CD14-positive monocyte (primary cell): ENCODE measurements around the gene TEAD1. TPM values are rescaled to one million over a fixed set of nuclear protein-coding genes. Genes with fewer than 3 reads are reported as not detected.

Experiments
- DNase-seq, 3 donors: peaks; one replicate each; pipeline ENCODE4 v3.0.0-alpha.2; 2011 to 2022
- H2AFZ ChIP-seq: 2 replicates; pipeline ENCODE4 v1.6.0; 2012; ENCODE audit warnings: mild to moderate bottlenecking, low read depth, low read length, inconsistent platforms; ENCODE audit not compliant: insufficient read depth, poor library complexity, severe bottlenecking
- H3K27ac ChIP-seq, 2 donors: 1 replicate in 1 of 2; 2 replicates in 1 of 2; pipeline ENCODE4 v1.5.1; 2012 to 2013; ENCODE audit warnings: low read length in 2 of 2, control low read depth in 1 of 2, inconsistent platforms in 1 of 2, low read depth in 1 of 2, mild to moderate bottlenecking in 1 of 2
- H3K27me3 ChIP-seq, 2 donors: one replicate each; pipeline versions ENCODE4 v1.6.0 to v1.6.1; 2011 to 2013; ENCODE audit warnings: low read length in 2 of 2; ENCODE audit not compliant: control insufficient read depth in 2 of 2, insufficient read depth in 2 of 2
- H3K36me3 ChIP-seq, 2 donors: replicated peaks in 1 of 2; 1 replicate in 1 of 2; 2 replicates in 1 of 2; pipeline versions ENCODE4 v1.5.1 to v1.6.1; 2012 to 2013; ENCODE audit warnings: low read length in 2 of 2, control low read depth in 1 of 2, inconsistent platforms in 1 of 2, mild to moderate bottlenecking in 1 of 2; ENCODE audit not compliant: insufficient read depth in 2 of 2, control insufficient read depth in 1 of 2
- H3K4me1 ChIP-seq, 2 donors: 1 replicate in 1 of 2; 2 replicates in 1 of 2; pipeline versions ENCODE4 v1.5.1 to v1.6.1; 2012 to 2013; ENCODE audit warnings: low read length in 2 of 2, control low read depth in 1 of 2, inconsistent platforms in 1 of 2, mild to moderate bottlenecking in 1 of 2, moderate library complexity in 1 of 2; ENCODE audit not compliant: insufficient read depth in 2 of 2, control insufficient read depth in 1 of 2
- H3K4me2 ChIP-seq: replicated peaks from 2 replicates; pipeline ENCODE3; 2012; ENCODE audit warnings: low read length, moderate library complexity, mild to moderate bottlenecking; ENCODE audit not compliant: poor library complexity, severe bottlenecking; ENCODE audit errors: extremely low read depth
- H3K4me3 ChIP-seq, 3 experiments: fragments of 200-600 bp in 1 of 3; sonication (generic) in 1 of 3; replicated peaks in 1 of 3; 1 replicate in 2 of 3; 2 replicates in 1 of 3; pipeline ENCODE4 v1.5.1; 2011 to 2013; ENCODE audit warnings: low read length in 3 of 3, mild to moderate bottlenecking in 3 of 3, control low read depth in 2 of 3, low read depth in 2 of 3, inconsistent platforms in 1 of 3, moderate library complexity in 1 of 3
- H3K79me2 ChIP-seq: 2 replicates; pipeline ENCODE4 v1.6.0; 2012; ENCODE audit warnings: mild to moderate bottlenecking, control low read depth, inconsistent platforms, low read length, moderate library complexity; ENCODE audit not compliant: insufficient read depth
- H3K9ac ChIP-seq: 2 replicates; pipeline ENCODE4 v1.6.0; 2017; ENCODE audit warnings: low read length, mild to moderate bottlenecking; ENCODE audit not compliant: insufficient read depth, poor library complexity, severe bottlenecking
- H3K9me3 ChIP-seq, 2 donors: replicated peaks in 1 of 2; 1 replicate in 1 of 2; 2 replicates in 1 of 2; pipeline versions ENCODE4 v1.5.1 to v1.6.1; 2012 to 2013; ENCODE audit warnings: low read length in 2 of 2, control low read depth in 1 of 2; ENCODE audit not compliant: control insufficient read depth in 1 of 2, insufficient read depth in 1 of 2
- H4K20me1 ChIP-seq: 2 replicates; pipeline ENCODE4 v1.6.0; 2012; ENCODE audit warnings: mild to moderate bottlenecking, low read length, control low read depth, moderate library complexity; ENCODE audit not compliant: insufficient read depth
- H3K27ac Mint-ChIP-seq, 7 donors: one replicate each; pipeline ENCODE4 v1.8.0; 2020; ENCODE audit warnings: mild to moderate bottlenecking in 7 of 7, mixed read lengths in 7 of 7, moderate library complexity in 6 of 7, inconsistent platforms in 2 of 7
- H3K27me3 Mint-ChIP-seq, 3 donors: one replicate each; pipeline ENCODE4 v1.8.0; 2021 to 2022; ENCODE audit warnings: low read depth in 3 of 3, mild to moderate bottlenecking in 3 of 3, mixed read lengths in 3 of 3, moderate library complexity in 3 of 3, inconsistent platforms in 1 of 3
- H3K36me3 Mint-ChIP-seq, 2 donors: one replicate each; pipeline ENCODE4 v1.8.0; 2020; ENCODE audit warnings: mixed read lengths in 2 of 2, inconsistent platforms in 1 of 2, mild to moderate bottlenecking in 1 of 2
- H3K4me1 Mint-ChIP-seq: one replicate; pipeline ENCODE4 v1.8.0; 2020; ENCODE audit warnings: mild to moderate bottlenecking, mixed read lengths
- H3K4me3 Mint-ChIP-seq, 2 donors: one replicate each; pipeline ENCODE4 v1.8.0; 2020; ENCODE audit warnings: mild to moderate bottlenecking in 2 of 2, mixed read lengths in 2 of 2, moderate library complexity in 1 of 2
- H3K9me3 Mint-ChIP-seq, 7 donors: one replicate each; pipeline ENCODE4 v1.8.0; 2020 to 2022; ENCODE audit warnings: mixed read lengths in 7 of 7, mild to moderate bottlenecking in 6 of 7, moderate library complexity in 6 of 7, inconsistent platforms in 2 of 7
- WGBS: methylation state at CpG from one replicate; pipeline ENCODE4 v1.1.5; 2013; ENCODE audit warnings: missing lambda C conversion rate; ENCODE audit not compliant: insufficient coverage; 5-methylcytosine and 5-hydroxymethylcytosine counted together
- intact Hi-C, 2 donors: fragments of 100-400 bp; cut with micrococcal nuclease; formaldehyde crosslinking; loops; one replicate each; pipeline versions ENCODE4 v1.15.0 to v1.15.1; 2023
- polyA plus RNA-seq, 3 donors: library from polyadenylated mRNA; depleted of rRNA in 1 of 3; unstranded in 2 of 3; stranded (reverse) in 1 of 3; fragments of 300-500 nt in 2 of 3; fragments of >200 nt in 1 of 3; fragmentation: Illumina TruSeq in 2 of 3; gene quantifications; 1 replicate in 2 of 3; 2 replicates in 1 of 3; pipeline ENCODE4 v1.2.3, GENCODE V29; 2012 to 2021
- TF ChIP-seq, protein P1 (sequence below): fragments of 200-600 bp; IDR thresholded peaks from one replicate; pipeline ENCODE4 v1.8.0; 2022; ENCODE audit warnings: antibody characterized with exemption, mild to moderate bottlenecking

Gene TEAD1
- polyA plus RNA-seq, 3 donors = not detected

DNA sequence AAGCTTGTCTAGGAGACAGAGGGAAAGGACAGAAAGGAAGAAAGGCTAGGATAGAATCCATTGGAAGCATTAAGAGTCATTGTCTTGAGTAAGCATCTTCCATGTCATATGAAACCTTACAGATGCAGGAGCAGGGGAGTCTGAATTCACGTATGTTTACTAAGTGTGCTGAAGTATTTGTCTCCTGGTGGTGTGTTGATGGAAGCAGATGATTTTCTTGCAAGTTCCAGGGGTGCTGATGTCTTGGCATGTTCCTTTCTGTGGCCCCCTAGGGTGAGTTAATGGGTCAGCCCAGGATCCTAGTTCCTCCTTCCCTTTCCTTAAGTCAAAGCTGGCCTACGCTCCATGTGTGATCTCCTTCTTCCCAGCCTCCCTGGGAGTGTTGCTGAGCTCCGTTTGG lies 110.2 kb downstream of the TEAD1 start:
- Histone ChIP-seq H3K4me2 (no peak overlapping the region), H3K9me3 (no peaks in the 10 kb centered on the region), H3K36me3 (no peaks in the 10 kb centered on the region), H3K79me2 (no peaks in the 10 kb centered on the region), H4K20me1 (no peaks in the 10 kb centered on the region), H3K27ac (no peak overlapping the region), H3K9ac (no peak overlapping the region), H2AFZ (no peak overlapping the region), H3K4me1 (no peaks in the 10 kb centered on the region), H3K4me3 (no peak overlapping the region), H3K27me3 (no peaks in the 10 kb centered on the region)
- intact Hi-C loops = no loop called here
- no peak overlapping the region for H3K4me3 Mint-ChIP-seq
- no peaks in the 10 kb centered on the region for H3K36me3 Mint-ChIP-seq
- no peak for DNase-seq
- H3K4me1 Mint-ChIP-seq = no peaks in the 10 kb centered on the region
- peaks cover 0 to 3% (median 0%) of the 10 kb centered on the region in 7 donors for H3K9me3 Mint-ChIP-seq
- WGBS = 33% methylated on average over 2 of the region's 3 CpGs
- no peak overlapping the region for H3K27ac Mint-ChIP-seq
- peaks cover 2 to 7% (median 6%) of the 10 kb centered on the region in 3 donors for H3K27me3 Mint-ChIP-seq
- TF ChIP-seq, protein P1, sequence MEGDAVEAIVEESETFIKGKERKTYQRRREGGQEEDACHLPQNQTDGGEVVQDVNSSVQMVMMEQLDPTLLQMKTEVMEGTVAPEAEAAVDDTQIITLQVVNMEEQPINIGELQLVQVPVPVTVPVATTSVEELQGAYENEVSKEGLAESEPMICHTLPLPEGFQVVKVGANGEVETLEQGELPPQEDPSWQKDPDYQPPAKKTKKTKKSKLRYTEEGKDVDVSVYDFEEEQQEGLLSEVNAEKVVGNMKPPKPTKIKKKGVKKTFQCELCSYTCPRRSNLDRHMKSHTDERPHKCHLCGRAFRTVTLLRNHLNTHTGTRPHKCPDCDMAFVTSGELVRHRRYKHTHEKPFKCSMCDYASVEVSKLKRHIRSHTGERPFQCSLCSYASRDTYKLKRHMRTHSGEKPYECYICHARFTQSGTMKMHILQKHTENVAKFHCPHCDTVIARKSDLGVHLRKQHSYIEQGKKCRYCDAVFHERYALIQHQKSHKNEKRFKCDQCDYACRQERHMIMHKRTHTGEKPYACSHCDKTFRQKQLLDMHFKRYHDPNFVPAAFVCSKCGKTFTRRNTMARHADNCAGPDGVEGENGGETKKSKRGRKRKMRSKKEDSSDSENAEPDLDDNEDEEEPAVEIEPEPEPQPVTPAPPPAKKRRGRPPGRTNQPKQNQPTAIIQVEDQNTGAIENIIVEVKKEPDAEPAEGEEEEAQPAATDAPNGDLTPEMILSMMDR = no peak

DNA sequence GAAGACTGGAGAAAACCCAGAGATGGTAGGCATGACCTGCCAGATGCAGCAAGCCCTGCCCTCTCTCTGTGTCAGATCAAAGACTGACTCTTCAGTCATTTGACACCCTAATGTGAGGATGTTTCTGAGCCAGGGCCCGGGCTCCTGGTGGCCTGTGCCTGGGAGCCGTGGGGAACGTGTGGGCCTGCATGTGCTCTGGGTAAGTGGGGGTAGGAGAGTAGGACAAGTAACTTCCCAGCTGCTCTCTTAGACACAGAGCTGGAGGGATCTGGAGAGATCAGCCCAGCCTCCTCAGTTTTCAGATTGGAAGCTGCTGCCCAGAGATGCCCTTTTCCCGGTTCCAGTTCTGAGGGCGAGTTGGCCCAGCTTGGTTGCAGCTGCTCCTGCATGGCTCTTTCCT lies 110.8 kb downstream of the TEAD1 start:
- no peak overlapping the region for H3K27ac ChIP-seq
- TF ChIP-seq, protein P1 = no peak
- H3K9ac ChIP-seq = no peak overlapping the region
- no peaks in the 10 kb centered on the region for H3K36me3 ChIP-seq
- no peaks in the 10 kb centered on the region for H3K4me1 ChIP-seq
- no peak overlapping the region for H3K4me3 ChIP-seq
- no peak for DNase-seq
- no peak overlapping the region for H2AFZ ChIP-seq
- Mint-ChIP-seq H3K36me3 (no peaks in the 10 kb centered on the region), H3K9me3 (peaks cover 0 to 3% (median 0%) of the 10 kb centered on the region in 7 donors), H3K27me3 (peaks cover 2 to 7% (median 6%) of the 10 kb centered on the region in 3 donors), H3K4me3 (no peak overlapping the region), H3K4me1 (no peaks in the 10 kb centered on the region), H3K27ac (no peak overlapping the region)
- intact Hi-C loops = no loop called here
- H3K79me2 ChIP-seq = no peaks in the 10 kb centered on the region
- no peak overlapping the region for H3K4me2 ChIP-seq
- WGBS = 90% methylated on average over 4 of the region's 5 CpGs
- H3K27me3 ChIP-seq = no peaks in the 10 kb centered on the region
- no peaks in the 10 kb centered on the region for H3K9me3 ChIP-seq
- no peaks in the 10 kb centered on the region for H4K20me1 ChIP-seq
